Gastrocnemius medialis (tissue), 4 donors: Measurements from ENCODE around the gene NPTX2.

ENCODE experiments used
- POLR2A ChIP-seq, 2 donors: fragments of 450-650 bp; IDR thresholded peaks; one replicate each; pipeline ENCODE4 v1.6.1; 2017; ENCODE audit warnings: antibody characterized with exemption in 2 of 2, mild to moderate bottlenecking in 2 of 2, moderate library complexity in 2 of 2
- TF ChIP-seq, protein P1 (sequence below), 5 experiments: fragments of 450-650 bp in 3 of 5; fragments of 200-600 bp in 2 of 5; sonication (generic) in 2 of 5; IDR thresholded peaks in 4 of 5; conservative IDR thresholded peaks in 1 of 5; 1 replicate in 4 of 5; 2 replicates in 1 of 5; pipeline ENCODE4 v1.5.1; 2016 to 2019; ENCODE audit warnings: antibody characterized with exemption in 5 of 5, mild to moderate bottlenecking in 3 of 5, moderate library complexity in 3 of 5

DNA sequence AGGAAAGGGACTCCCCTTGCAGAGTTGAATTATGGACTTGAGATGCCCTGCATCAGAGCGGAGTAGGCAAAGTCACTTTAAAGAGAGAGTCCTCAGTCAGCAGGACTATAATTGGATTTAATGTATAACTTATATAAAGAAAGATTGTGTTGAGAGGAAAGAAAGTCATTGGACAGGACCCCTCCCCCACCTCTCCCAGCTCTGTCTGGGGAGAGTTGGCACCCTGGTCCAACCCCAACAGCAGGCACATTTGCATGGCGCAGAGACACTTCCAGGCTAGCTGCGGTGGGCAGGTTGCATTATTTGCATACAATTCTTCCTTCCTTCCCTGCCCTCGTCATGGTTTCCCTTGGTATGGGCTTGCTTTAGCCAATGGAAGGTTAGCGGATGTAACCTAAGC is 46.1 kb upstream of the NPTX2 start:
- TF ChIP-seq, protein P1, sequence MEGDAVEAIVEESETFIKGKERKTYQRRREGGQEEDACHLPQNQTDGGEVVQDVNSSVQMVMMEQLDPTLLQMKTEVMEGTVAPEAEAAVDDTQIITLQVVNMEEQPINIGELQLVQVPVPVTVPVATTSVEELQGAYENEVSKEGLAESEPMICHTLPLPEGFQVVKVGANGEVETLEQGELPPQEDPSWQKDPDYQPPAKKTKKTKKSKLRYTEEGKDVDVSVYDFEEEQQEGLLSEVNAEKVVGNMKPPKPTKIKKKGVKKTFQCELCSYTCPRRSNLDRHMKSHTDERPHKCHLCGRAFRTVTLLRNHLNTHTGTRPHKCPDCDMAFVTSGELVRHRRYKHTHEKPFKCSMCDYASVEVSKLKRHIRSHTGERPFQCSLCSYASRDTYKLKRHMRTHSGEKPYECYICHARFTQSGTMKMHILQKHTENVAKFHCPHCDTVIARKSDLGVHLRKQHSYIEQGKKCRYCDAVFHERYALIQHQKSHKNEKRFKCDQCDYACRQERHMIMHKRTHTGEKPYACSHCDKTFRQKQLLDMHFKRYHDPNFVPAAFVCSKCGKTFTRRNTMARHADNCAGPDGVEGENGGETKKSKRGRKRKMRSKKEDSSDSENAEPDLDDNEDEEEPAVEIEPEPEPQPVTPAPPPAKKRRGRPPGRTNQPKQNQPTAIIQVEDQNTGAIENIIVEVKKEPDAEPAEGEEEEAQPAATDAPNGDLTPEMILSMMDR (IDR thresholded peaks at IDR 0.05 in 4 of 5, conservative IDR thresholded peaks at IDR 0.05 in 1 of 5) = no peak
- no peak for TF ChIP-seq POLR2A (IDR thresholded peaks at IDR 0.05)
